HG03159 (cell line): Measurements from ENCODE around the gene WDR82.

ENCODE experiments used
- ATAC-seq: cut with Tn5 transposase; IDR thresholded peaks from one replicate; pipeline ENCODE4 v1.9.1; 2021; ENCODE audit warnings: mild to moderate bottlenecking, moderate library complexity; ENCODE audit not compliant: unreplicated experiment

The WDR82 gene

GRCh38 chr3:52225452-52226228, 52.8 kb downstream of the WDR82 start, which contains the start of gene TLR9:
Gene TLR9 (minus strand): TSS chr3:52225645. CDS start chr3:52225529, 116 bp downstream.
- peak; percentile 76 for ATAC-seq

- ATAC-seq, result no peak
Measured at GRCh38 chr3:52223449-52224408, 54.7 kb downstream of the WDR82 start.

GRCh38 chr3:52222319-52223221, 55.9 kb downstream of the WDR82 start:
- ATAC-seq, result no peak

GRCh38 chr3:52221563-52222318, 56.7 kb downstream of the WDR82 start:
- no peak for ATAC-seq

- no peak for ATAC-seq
Measured at GRCh38 chr3:52221141-52221562, 57.3 kb downstream of the WDR82 start.

GRCh38 chr3:52220380-52221026, 57.9 kb downstream of the WDR82 start:
- no peak for ATAC-seq

- ATAC-seq, result no peak
Measured at GRCh38 chr3:52218937-52219650, 59.4 kb downstream of the WDR82 start.

- ATAC-seq, result no peak
Measured at GRCh38 chr3:52218454-52218853, 60.0 kb downstream of the WDR82 start.

- no peak for ATAC-seq
Measured at GRCh38 chr3:52218026-52218425, 60.4 kb downstream of the WDR82 start.

GRCh38 chr3:52217409-52217805, 61.0 kb downstream of the WDR82 start:
- no peak for ATAC-seq

- no peak for ATAC-seq
Measured at GRCh38 chr3:52216585-52217408, 61.7 kb downstream of the WDR82 start.

GRCh38 chr3:52215351-52215750, 63.1 kb downstream of the WDR82 start:
- ATAC-seq, result no peak

GRCh38 chr3:52213901-52214300, 64.5 kb downstream of the WDR82 start:
- no peak for ATAC-seq

- no peak for ATAC-seq
Measured at GRCh38 chr3:52213005-52213404, 65.4 kb downstream of the WDR82 start.

GRCh38 chr3:52211268-52211891, 67.1 kb downstream of the WDR82 start:
- no peak for ATAC-seq

GRCh38 chr3:52210550-52211046, 67.9 kb downstream of the WDR82 start:
- no peak for ATAC-seq

- ATAC-seq, result no peak
Measured at GRCh38 chr3:52210037-52210436, 68.4 kb downstream of the WDR82 start.
